Colonic mucosa (tissue), 4 donors: Measurements from ENCODE around the gene PLIN5. TPM values are rescaled to one million over a fixed set of nuclear protein-coding genes. Genes with fewer than 3 reads are reported as not detected.

ENCODE experiments used
- DNase-seq: peaks from one replicate; pipeline ENCODE4 v3.0.0-alpha.2; 2020
- H3K27ac ChIP-seq: fragments of 200-600 bp; one replicate; pipeline ENCODE4 v1.8.0; 2021
- H3K27me3 ChIP-seq: fragments of 200-600 bp; one replicate; pipeline ENCODE4 v1.8.0; 2021
- H3K36me3 ChIP-seq: fragments of 200-600 bp; one replicate; pipeline ENCODE4 v1.8.0; 2021
- H3K4me1 ChIP-seq: fragments of 200-600 bp; one replicate; pipeline ENCODE4 v1.8.0; 2021; ENCODE audit warnings: mild to moderate bottlenecking
- H3K4me3 ChIP-seq: fragments of 200-600 bp; one replicate; pipeline ENCODE4 v1.8.0; 2021
- H3K9ac ChIP-seq, 2 donors: one replicate each; pipeline ENCODE4 v1.7.0; 2013; ENCODE audit warnings: control low read depth in 2 of 2, low read depth in 2 of 2, low read length in 2 of 2
- H3K9me3 ChIP-seq: fragments of 200-600 bp; one replicate; pipeline ENCODE4 v1.8.0; 2021
- CTCF ChIP-seq: fragments of 200-600 bp; IDR thresholded peaks from one replicate; pipeline ENCODE4 v1.8.0; 2022; ENCODE audit warnings: antibody characterized with exemption, mild to moderate bottlenecking
- intact Hi-C: fragments of 100-400 bp; cut with DNase I; formaldehyde crosslinking; loops from one replicate; pipeline ENCODE4 v1.14.1; 2022
- total RNA-seq, 2 donors: library from RNA; stranded (reverse); fragmentation: NEBNext Ultra II Directional in 1 of 2; extraction: Animal tissue kit (Norgen Biotek cat#: 25700) in 1 of 2; gene quantifications; one replicate each; pipeline ENCODE4 v1.2.1, GENCODE V29; 2021
- donor health status: healthy.
- donor health status: DM: no; HTN: no; CAD: no.
- donor health status: DM: no; HTN: no; CAD: no.

The PLIN5 gene
- total RNA-seq, 2 donors from 2014 or later, result 2.0 to 3.5 TPM

GRCh38 chr19:4506449-4507149, 28.4 kb downstream of the PLIN5 start:
- H3K9me3 ChIP-seq, result no peaks in the 10 kb centered on the region
- H3K27me3 ChIP-seq, result no peaks in the 10 kb centered on the region
- H3K36me3 ChIP-seq, result no peaks in the 10 kb centered on the region
- no peak for TF ChIP-seq CTCF
- no peak for DNase-seq
- intact Hi-C loops, result no loop called here
- no peak overlapping the region for H3K27ac ChIP-seq
- H3K4me3 ChIP-seq, result no peak overlapping the region
- no peaks in the 10 kb centered on the region for H3K4me1 ChIP-seq
- no peak overlapping the region for H3K9ac ChIP-seq

GRCh38 chr19:4505570-4506448, 29.2 kb downstream of the PLIN5 start:
- no peak for TF ChIP-seq CTCF
- intact Hi-C loops, result no loop called here
- Histone ChIP-seq H3K36me3 (no peaks in the 10 kb centered on the region), H3K9me3 (no peaks in the 10 kb centered on the region), H3K27me3 (no peaks in the 10 kb centered on the region), H3K9ac (no peak overlapping the region), H3K27ac (no peak overlapping the region), H3K4me1 (no peaks in the 10 kb centered on the region), H3K4me3 (no peak overlapping the region)
- no peak for DNase-seq

- H3K27ac ChIP-seq, result no peak overlapping the region
- H3K9ac ChIP-seq, result no peak overlapping the region
- no peak for DNase-seq
- H3K4me1 ChIP-seq, result no peaks in the 10 kb centered on the region
- no peaks in the 10 kb centered on the region for H3K9me3 ChIP-seq
- intact Hi-C loops, result no loop called here
- H3K27me3 ChIP-seq, result no peaks in the 10 kb centered on the region
- TF ChIP-seq CTCF, result no peak
- H3K36me3 ChIP-seq, result no peaks in the 10 kb centered on the region
- no peak overlapping the region for H3K4me3 ChIP-seq
Measured at GRCh38 chr19:4504891-4505569, 30.0 kb downstream of the PLIN5 start.

- intact Hi-C loops, result no loop called here
- no peaks in the 10 kb centered on the region for H3K36me3 ChIP-seq
- no peaks in the 10 kb centered on the region for H3K9me3 ChIP-seq
- H3K9ac ChIP-seq, result no peak overlapping the region
- H3K4me3 ChIP-seq, result no peak overlapping the region
- H3K27me3 ChIP-seq, result no peaks in the 10 kb centered on the region
- no peak for DNase-seq
- H3K27ac ChIP-seq, result no peak overlapping the region
- H3K4me1 ChIP-seq, result no peaks in the 10 kb centered on the region
- no peak for TF ChIP-seq CTCF
Measured at GRCh38 chr19:4504297-4504701, 30.7 kb downstream of the PLIN5 start.

- DNase-seq, result no peak
- Histone ChIP-seq H3K27ac (no peak overlapping the region), H3K4me3 (no peak overlapping the region), H3K9ac (no peak overlapping the region), H3K4me1 (no peaks in the 10 kb centered on the region), H3K9me3 (no peaks in the 10 kb centered on the region), H3K27me3 (no peaks in the 10 kb centered on the region), H3K36me3 (no peaks in the 10 kb centered on the region)
- intact Hi-C loops, result no loop called here
- TF ChIP-seq CTCF, result no peak
Measured at GRCh38 chr19:4503825-4504170, 31.2 kb downstream of the PLIN5 start.
